GM19043 (cell line): ENCODE results near the gene ZNF646.

Experiments used
- ATAC-seq: cut with Tn5 transposase; IDR thresholded peaks from one replicate; pipeline ENCODE4 v1.9.1; 2021; ENCODE audit warnings: low read depth; ENCODE audit not compliant: unreplicated experiment

The ZNF646 gene, protein sequence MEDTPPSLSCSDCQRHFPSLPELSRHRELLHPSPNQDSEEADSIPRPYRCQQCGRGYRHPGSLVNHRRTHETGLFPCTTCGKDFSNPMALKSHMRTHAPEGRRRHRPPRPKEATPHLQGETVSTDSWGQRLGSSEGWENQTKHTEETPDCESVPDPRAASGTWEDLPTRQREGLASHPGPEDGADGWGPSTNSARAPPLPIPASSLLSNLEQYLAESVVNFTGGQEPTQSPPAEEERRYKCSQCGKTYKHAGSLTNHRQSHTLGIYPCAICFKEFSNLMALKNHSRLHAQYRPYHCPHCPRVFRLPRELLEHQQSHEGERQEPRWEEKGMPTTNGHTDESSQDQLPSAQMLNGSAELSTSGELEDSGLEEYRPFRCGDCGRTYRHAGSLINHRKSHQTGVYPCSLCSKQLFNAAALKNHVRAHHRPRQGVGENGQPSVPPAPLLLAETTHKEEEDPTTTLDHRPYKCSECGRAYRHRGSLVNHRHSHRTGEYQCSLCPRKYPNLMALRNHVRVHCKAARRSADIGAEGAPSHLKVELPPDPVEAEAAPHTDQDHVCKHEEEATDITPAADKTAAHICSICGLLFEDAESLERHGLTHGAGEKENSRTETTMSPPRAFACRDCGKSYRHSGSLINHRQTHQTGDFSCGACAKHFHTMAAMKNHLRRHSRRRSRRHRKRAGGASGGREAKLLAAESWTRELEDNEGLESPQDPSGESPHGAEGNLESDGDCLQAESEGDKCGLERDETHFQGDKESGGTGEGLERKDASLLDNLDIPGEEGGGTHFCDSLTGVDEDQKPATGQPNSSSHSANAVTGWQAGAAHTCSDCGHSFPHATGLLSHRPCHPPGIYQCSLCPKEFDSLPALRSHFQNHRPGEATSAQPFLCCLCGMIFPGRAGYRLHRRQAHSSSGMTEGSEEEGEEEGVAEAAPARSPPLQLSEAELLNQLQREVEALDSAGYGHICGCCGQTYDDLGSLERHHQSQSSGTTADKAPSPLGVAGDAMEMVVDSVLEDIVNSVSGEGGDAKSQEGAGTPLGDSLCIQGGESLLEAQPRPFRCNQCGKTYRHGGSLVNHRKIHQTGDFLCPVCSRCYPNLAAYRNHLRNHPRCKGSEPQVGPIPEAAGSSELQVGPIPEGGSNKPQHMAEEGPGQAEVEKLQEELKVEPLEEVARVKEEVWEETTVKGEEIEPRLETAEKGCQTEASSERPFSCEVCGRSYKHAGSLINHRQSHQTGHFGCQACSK (N-terminal part only)

DNA sequence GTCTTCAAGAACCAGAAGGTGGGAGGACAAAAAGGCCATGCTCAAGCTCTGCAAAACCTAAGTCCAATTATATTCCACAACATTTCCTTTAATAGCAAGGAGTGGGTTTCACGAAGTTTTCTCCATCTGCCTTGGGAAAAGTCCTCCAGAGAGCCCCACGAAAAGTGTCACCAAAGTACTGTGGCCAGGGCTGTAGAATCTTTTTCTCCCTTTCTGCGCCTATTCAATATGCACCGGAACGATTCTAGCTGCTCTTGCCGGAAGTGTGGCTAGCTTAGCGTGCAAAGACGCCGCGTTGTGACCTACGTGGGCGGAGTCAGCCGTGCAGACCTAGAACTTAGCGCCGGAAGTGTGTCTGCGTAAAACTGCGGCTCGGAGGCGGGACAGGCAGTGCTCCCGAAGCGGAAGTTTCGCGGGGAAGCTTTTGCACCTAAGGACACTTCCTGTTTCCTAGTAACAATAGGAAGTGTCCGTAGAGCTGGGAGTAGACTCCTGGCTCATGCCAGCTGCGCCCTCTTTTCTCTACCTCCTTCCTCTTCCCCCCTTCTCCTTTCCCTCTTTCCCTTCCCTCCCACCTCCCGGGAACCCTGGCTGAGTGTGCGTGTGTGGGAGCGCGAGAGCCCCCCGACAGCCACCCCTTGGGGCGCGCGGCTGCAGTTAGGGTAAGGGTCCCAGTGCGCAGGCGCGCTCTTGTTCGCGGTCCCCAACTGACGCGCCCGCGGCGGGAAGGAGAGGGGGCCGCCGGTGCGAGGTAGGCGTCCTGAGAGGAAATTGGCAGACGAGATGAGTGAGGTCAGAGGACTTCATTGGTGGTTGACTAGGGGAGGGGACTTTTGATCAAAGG is at the start of gene ZNF646, which contains the start of gene ZNF668:
Gene ZNF646 (plus strand): TSS at position 453 of the 844 bp plus-strand sequence. CDS start 1,903 bp downstream, outside the sequence.
Gene ZNF668 (minus strand): TSS at position 271 of the 844 bp plus-strand sequence. CDS start 9,781 bp downstream, outside the sequence.
- ATAC-seq = peak; percentile 58

DNA sequence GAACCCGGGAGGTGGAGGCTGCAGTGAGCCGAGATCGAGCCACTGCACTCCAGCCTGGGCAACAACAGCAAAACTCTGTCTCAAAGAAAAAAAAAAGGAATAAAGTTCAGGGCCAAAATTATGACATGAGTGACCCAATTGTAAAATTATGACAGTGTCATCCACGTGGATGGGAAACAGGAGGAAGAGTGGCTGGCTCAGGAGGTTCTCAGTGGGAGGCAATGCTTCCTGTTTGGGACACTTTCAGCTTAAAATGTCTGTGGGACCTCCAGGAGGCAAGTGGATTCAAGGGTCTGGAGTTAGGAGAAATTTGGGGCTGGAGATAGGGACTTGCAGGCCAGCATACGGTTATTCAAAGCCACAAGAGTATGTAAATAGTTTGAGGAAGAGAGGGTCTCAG is 48.9 kb upstream of the ZNF646 start:
- ATAC-seq = no peak

DNA sequence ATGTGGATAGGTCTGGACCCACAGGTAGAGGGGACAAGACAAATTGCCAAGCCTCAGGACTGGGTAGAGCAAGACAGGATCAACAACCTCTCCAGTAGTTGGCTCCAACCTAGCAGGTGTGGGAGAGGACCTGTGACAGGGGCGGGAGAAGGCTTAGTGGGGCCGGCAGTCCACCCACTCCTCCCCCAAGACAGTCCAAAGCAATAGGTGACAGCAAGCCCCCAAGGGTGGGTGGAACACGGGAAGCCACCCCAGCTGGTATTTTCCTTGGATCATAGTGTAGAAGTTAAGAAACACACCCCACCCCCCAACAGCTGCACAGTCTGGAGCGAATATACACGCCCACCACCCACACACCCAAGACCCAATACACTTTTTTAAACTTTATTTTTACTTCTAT is 45.0 kb upstream of the ZNF646 start:
- ATAC-seq = no peak

DNA sequence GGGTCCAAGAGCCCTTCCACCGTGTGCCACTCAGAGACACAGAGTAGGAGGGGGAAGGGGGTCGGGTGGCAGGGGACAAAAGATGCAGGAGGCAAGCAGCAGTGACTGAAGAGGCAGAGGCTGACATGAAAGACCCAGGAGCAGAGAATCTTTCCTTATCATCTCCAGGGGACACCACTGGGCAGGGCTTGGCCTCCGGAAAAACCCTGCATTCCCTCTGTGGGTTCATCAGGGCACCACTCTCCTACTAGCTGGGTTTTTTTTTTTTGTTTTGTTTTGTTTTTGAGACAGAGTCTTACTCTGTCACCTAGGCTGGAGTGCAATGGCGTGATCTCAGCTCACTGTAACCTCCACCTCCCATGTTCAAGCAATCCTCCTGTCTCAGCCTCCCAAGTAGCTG is 42.9 kb upstream of the ZNF646 start:
- no peak for ATAC-seq

DNA sequence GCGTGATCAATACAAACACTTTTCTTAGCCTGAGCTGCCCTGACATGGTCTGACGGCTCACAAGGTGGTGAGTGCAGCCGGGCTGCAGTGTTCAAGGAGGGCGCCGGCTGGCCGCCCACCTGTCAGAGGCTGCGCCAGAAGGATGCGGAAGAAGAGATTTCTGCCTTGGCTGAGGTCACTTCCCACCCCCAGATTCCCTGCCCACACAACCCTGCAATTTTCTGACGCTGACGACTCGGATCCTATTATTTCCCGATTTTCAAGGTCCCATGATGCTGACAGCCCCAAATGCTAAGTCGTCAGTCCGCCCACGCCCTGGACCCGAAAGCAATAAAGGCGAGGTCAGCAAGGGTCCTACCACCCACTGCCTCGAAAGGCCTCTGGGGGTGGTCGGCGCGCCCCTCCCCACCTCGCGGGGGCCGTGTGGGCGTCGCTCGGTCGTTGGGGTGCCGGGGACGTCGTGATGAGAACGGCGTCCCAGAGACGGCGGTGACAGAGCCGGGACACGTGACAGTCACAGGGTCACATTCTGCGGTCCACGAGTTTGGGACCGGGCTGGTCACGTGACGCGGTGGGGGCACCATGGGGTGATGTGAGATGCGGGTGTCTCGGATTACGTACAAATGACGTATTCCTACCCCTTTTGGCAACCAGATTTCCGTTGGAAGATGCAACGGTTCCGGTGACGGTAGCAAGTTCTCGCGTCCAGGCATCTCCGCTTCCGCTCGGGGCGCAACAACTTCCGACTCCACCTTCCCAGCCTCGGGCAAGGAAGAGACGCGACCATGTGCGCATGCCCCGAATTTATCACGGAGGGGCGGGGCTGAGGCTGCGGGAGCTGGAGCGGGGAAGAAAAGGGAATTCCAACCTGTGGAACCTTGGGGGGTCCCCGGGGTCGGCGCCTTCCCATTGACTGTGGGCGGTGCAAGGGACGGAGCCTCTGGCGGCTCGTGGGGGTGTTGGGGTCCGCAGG is 41.2 kb upstream of the ZNF646 start, which contains the start of gene STX4:
Gene STX4 (plus strand): TSS at position 823 of the 973 bp plus-strand sequence. CDS start 248 bp downstream, outside the sequence.
- peak; percentile 66 for ATAC-seq

DNA sequence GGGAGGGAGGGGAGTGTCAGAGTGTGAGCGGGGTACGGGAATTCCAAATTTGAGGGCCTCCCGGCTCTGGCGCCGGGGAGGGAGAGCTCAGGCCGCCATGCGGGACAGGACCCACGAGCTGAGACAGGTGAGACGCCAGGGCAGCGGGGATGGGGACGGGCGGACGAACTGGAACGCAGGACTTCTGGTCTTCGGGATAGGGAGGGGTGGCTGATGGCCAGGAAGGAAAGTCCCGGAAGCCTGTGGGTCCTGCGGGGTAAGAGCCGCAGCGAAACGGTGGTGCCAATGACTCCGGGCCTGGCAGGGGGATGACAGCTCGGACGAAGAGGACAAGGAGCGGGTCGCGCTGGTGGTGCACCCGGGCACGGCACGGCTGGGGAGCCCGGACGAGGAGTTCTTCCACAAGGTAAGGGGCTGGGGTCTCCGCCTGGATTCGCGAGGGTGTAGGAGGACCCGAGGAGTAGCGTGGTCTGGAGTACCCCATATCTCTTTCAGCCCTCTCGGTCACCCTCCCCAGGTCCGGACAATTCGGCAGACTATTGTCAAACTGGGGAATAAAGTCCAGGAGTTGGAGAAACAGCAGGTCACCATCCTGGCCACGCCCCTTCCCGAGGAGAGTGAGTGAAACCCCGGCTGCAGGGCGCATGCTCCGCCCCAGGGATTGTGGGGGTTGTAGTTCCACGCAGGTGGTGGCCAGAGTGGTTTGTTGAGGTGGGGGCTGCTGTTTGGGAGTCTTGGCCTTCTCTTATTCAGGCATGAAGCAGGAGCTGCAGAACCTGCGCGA is 40.3 kb upstream of the ZNF646 start:
- peak; percentile 48 for ATAC-seq

DNA sequence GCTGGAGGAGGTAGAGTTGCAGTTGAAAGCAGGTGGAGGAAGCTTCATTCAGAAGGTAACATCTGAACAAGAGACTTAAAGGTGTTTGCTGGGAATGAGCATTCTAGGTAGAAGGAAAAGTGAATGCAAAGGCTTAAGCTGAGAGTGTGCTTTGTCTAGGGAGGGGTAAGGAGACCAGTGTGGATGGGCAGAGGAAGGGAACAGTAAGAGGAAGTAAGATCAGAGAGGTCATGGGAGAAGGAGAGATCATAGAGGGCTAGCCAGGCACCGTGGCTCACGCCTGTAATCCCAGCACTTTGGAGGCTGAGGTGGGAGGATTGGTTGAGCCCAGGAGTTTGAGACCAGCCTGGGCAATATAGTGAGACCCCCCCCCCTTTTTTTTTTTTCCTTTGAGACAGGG is 37.5 kb upstream of the ZNF646 start:
- ATAC-seq = no peak

DNA sequence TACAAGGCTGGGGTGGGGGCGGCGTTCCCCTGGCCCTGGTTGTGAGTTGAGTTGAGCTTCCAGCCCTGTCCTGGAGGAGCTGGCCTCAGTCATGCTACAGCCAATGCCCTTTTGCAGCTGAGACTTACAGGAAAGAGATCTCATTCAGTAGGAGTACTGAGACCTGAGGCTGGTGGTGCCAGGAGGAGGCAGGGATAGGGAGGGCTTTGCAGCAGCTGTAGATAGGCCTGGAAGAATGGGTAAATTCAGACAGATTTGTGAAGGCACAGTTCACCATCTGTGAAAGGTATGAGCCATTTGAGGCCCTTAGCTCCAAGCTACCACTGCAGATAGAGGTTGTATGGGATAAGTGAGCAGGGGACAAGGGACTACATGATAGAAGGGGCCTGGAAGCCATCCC is 35.2 kb upstream of the ZNF646 start:
- ATAC-seq = no peak

DNA sequence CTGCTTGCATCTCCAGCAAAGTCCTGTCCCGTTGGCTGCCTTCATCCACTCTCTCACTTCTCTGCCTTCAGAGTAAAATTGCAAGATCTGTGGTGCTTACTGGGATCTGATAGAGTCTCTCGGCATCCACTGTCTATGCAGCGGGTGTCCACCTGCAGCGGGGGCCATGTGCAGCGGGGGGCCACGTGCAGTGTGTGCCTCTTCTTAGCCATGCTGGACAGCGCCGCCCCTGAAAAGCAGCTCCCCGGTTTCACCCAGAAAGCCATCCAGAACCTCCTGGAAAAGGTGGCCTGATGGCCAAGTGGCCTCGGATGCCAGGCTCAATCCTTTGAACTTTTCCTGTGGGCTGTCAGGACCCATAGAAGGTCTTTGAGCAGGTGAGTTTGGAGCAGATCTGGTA is 31.4 kb upstream of the ZNF646 start:
- no peak for ATAC-seq

DNA sequence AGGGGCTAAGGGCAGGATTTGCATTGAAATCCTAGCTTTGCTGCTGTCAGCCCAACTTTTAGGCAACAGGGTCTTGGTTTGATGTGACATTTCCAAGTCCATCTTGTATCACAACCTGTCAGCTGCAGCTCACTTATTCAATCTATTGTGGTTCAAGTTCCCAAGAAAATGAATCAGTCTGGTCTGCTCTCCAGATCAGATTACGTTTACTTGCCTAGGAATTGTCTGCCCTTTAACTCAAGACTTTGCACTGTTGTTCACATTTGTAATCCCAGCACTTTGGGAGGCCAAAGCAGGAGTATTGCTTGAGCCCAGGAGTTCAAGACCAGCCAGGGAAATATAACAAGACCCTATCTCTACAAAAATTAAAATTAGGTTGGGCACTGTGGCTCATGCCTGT is 30.9 kb upstream of the ZNF646 start:
- ATAC-seq = no peak

DNA sequence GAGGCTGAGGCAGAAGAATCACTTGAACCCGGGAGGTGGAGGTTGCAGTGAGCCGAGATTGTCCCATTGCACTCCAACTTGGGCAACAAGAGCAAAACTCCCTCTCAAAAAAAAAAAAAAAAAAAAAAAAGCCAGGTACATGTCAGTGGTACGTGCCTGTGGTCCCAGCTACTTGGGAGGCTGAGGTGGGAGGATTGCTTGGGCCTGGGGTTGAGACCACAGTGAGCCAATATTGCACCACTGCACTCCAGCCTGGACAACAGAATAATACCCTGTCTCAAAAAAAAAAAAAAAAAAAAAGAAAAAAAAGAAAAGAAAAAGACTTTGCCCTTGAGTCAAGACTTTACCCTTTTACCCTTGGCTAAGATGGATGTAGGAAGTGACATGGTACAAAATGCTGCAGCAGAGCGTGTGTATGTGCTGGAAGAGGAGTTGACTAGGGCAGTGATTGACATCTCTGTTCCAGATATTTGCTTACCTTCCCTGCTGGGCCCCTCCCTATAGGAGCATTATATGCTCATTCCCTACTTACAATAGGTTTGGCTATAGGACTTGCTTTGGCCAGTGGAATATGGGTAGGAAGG is 30.2 kb upstream of the ZNF646 start:
- no peak for ATAC-seq

DNA sequence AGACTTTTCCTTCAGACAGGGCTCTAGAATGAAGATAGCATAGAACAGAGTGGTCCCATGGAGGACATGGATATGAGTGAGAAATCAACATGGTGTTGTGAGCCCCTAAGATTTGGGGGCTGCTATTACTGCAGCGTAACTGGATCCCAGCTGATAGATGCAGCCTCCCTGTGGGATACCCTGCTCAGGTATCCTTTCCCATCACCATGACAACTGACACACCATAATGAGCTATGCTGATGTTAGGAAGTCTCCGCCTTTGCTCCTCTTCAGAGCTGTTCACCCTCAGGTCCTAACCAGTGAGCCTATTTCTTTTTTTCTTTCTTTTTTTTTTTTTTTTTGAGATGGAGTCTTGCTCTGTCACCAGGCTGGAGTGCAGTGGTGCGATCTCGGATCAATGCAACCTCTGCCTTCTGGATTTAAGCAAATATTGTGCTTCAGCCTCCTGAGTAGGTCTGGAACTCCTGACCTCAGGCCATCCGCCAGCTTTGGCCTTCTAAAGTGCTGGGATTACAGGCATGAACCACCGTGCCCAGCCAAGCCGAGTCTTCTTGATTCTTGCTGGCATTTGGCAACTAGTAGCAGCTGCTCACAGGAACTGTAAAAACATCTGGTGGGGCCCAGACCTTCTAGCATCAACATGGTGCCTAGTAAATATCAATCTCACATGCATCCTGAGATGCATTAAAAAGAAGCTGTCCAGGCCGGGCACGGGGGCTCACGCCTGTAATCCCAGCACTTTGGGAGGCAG is 23.8 kb upstream of the ZNF646 start:
- no peak for ATAC-seq

DNA sequence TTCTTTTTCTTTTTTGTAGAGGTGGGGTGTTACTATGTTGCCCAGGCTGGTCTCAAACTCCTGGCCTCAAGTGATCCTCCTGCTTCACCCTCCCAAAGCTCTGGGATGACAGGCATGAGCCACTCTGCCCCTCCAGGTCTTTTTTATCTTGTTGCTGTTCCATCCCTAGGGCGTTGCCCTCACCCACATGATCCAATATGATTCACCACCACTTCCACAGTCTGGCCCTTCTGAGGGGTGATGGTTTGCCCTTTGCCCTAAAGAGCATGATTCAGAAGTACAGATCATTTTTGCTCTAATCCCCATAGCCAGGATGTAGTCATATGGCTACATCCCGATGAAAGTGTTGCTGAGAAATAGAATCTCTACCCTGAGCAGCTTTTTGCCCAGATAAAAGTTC is 22.1 kb upstream of the ZNF646 start:
- ATAC-seq = no peak

DNA sequence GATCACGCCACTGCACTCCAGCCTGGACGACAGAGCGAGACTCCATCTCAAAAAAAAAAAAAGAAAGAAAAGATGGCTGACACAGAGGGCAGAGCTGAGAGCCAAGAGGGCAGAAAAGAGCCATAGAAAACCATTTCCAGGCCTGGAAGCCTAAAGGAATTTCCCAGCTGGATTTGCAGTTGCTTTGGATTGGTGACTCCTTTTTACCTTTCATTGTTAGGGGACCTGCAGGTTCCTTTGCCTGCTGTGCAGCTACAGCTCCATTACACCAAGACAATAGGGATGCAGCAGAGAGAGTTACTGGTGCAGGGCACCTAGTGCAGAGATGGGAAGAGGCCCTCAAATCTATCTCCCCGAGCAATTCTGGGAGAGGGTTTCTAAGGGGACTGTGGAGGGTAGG is 18.6 kb upstream of the ZNF646 start:
- ATAC-seq = no peak

DNA sequence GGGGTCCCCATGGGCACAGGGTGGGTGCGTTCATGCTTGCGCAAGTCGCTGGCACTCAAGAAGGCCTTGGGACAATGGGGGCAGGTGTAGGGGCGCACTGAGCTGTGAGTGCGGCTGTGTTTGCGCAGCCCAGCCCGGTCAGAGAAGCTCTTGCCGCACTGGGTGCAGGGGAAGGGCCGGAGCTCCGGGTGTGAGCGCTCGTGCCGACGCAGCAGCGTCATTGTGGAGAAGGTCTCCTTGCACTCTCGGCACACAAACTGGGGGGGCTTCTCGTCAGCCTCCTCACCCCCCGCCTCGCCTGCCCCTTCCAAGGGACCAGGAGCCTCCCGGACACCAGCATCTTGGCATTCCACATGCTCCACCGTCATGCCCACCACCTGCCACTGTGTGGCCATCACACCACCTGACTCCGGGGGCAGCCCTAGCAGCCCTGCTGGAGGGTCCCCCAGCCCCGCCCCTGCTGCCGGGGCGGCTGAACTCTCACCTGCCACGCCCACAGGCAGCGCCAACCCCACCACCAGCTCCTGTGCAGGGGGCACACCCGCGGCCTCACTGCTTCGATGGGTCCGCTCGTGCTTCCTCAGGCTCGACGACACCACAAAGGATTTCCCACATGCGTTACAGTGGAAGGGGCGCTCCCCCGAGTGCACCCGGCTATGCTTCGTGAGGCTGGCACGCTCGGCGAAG is 13.0 kb upstream of the ZNF646 start:
- ATAC-seq = no peak

DNA sequence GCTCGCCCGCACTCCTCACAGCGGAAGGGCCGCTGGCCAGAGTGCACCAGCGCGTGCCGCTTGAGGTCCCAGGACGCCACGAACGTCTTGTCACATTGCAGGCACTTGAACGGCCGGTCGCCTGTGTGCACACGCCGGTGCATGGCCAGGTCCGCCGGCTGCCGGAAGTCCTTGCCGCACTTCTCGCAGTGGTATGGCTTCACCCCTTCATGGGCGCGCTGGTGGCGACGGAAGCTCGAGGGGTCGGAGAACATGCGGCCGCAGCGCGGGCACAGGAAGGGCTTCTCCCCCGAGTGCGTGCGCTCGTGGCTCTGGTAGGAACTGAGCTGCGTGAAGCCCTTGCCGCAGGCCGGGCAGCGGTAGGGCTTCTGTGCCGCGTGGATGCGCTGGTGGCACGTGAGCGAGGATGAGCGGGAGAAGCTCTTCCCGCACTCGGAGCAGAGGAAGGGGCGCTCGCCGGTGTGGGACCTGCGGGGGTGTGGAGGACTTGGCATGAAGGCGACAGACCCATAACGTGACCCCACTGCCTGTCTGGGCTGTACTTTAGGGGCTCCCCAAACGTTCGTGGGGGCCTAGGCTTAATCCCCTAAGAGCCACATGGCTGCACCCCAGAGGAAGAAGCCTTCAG is 12.3 kb upstream of the ZNF646 start:
- no peak for ATAC-seq
